ENCODE results near the gene KCNH5.

- TF ChIP-seq POLR2A (IDR thresholded peaks at IDR 0.05) (no peak), CTCF (IDR thresholded peaks at IDR 0.05) (no peak)
Observed at GRCh38 chr14:62889364-62889763, 155.9 kb downstream of the KCNH5 start.

All from upper lobe of left lung (tissue), 4 donors.